ENCODE results near the gene SEMA3A.

Gene SEMA3A

GRCh38 chr7:84144935-84145334 lies 49.7 kb downstream of the SEMA3A start:
- TF ChIP-seq CTCF (IDR thresholded peaks at IDR 0.05), result no peak

- no peak for TF ChIP-seq CTCF (IDR thresholded peaks at IDR 0.05)
These were observed 50.1 kb downstream of the SEMA3A start for GRCh38 chr7:84144480-84144879.

- no peak for TF ChIP-seq CTCF (IDR thresholded peaks at IDR 0.05)
These were observed 51.9 kb downstream of the SEMA3A start for GRCh38 chr7:84142726-84143125.

GRCh38 chr7:84139986-84140729 lies 54.4 kb downstream of the SEMA3A start:
- no peak for TF ChIP-seq CTCF (IDR thresholded peaks at IDR 0.05)

GRCh38 chr7:84138411-84138810 lies 56.2 kb downstream of the SEMA3A start:
- TF ChIP-seq CTCF (IDR thresholded peaks at IDR 0.05), result no peak

- TF ChIP-seq CTCF (IDR thresholded peaks at IDR 0.05), result no peak
These were observed 56.8 kb downstream of the SEMA3A start for GRCh38 chr7:84137812-84138211.

- TF ChIP-seq CTCF (IDR thresholded peaks at IDR 0.05), result no peak
These were observed 57.8 kb downstream of the SEMA3A start for GRCh38 chr7:84136809-84137208.

- no peak for TF ChIP-seq CTCF (IDR thresholded peaks at IDR 0.05)
These were observed 58.3 kb downstream of the SEMA3A start for GRCh38 chr7:84136336-84136735.

Measured in LNCAP (cell line).